GM12878 (cell line): ENCODE measurements around the gene EXOSC10. TPM values are rescaled to one million over a fixed set of nuclear protein-coding genes. Genes with fewer than 3 reads are reported as not detected.
A peak's percentile ranks its signal among the peaks of the same experiment; 100 is the strongest.
"Not testable (repeated sequence)": the region's sequence is repeated elsewhere in the genome, so short reads cannot be mapped to it uniquely, and the experiment has no call there.

ENCODE experiments used
- ATAC-seq: fragments of 200-7000 bp; cut with Tn5 transposase; 3 replicates; pipeline ENCODE4 v1.9.1; 2020; ENCODE audit warnings: mild to moderate bottlenecking, moderate library complexity
- BruUV-seq: library from RNA; stranded (reverse); fragments of 400-500 nt; replicated peaks from 2 replicates; lab custom pipeline; 2021; lab: Mats Ljungman, UMichigan
- CTCF ChIA-PET: fragments of 300-600 bp; sonication (Branson Sonifier 250); formaldehyde crosslinking; extraction: SDS; loops from one replicate; lab custom pipeline; 2021; ENCODE audit warnings: inconsistent platforms; lab: Yijun Ruan, JAX
- POLR2A ChIA-PET: fragments of 350-600 bp; formaldehyde crosslinking; extraction: SDS; loops from one replicate; lab custom pipeline; 2021; ENCODE audit warnings: inconsistent platforms; lab: Charles Lee
- RAD21 ChIA-PET: fragments of 300-600 bp; sonication (Branson Sonifier 250); formaldehyde crosslinking; loops from one replicate; lab custom pipeline; 2023; ENCODE audit warnings: antibody characterized with exemption; ENCODE audit not compliant: unreplicated experiment; lab: Charles Lee
- SMC1A ChIA-PET: fragments of 300-600 bp; sonication (Branson Sonifier 250); formaldehyde crosslinking; loops from one replicate; lab custom pipeline; 2023; ENCODE audit not compliant: unreplicated experiment, uncharacterized antibody; lab: Charles Lee
- DNase-seq: peaks from one replicate; pipeline ENCODE4 v3.0.0-alpha.2; 2011; ENCODE audit warnings: low read depth, low spot score
- FAIRE-seq: peaks from 3 replicates; lab custom pipeline; 2011; peaks lifted over from hg19 to GRCh38; lab: Jason Lieb, UNC
- H2AFZ ChIP-seq: 2 replicates; pipeline ENCODE4 v1.6.0; 2011; ENCODE audit warnings: low read depth, low read length, control low read depth; ENCODE audit not compliant: control insufficient read depth
- H3K27ac ChIP-seq: 2 replicates; pipeline ENCODE4 v1.5.1; 2011; ENCODE audit warnings: control low read depth; ENCODE audit not compliant: control insufficient read depth, insufficient read depth
- H3K27me3 ChIP-seq, 2 experiments: replicated peaks in 1 of 2; 2 replicates each; pipeline versions ENCODE4 v1.6.0 to v1.6.1; 2011; ENCODE audit warnings: low read length in 1 of 2; ENCODE audit not compliant: control insufficient read depth in 2 of 2, insufficient read depth in 2 of 2
- H3K36me3 ChIP-seq, 2 experiments: 2 replicates each; pipeline ENCODE4 v1.5.1; 2011; ENCODE audit warnings: low read length in 1 of 2; ENCODE audit not compliant: control insufficient read depth in 2 of 2, insufficient read depth in 2 of 2
- H3K4me1 ChIP-seq: 2 replicates; pipeline ENCODE4 v1.6.1; 2011; ENCODE audit warnings: mild to moderate bottlenecking, low read length, moderate library complexity, mixed read lengths; ENCODE audit not compliant: control insufficient read depth, insufficient read depth
- H3K4me2 ChIP-seq: 2 replicates; pipeline ENCODE4 v1.6.0; 2011; ENCODE audit warnings: control low read depth; ENCODE audit not compliant: control insufficient read depth, insufficient read depth
- H3K4me3 ChIP-seq: fragments of 200-600 bp; sonication (generic); 2 replicates; pipeline ENCODE4 v1.5.1; 2016
- H3K79me2 ChIP-seq: 2 replicates; pipeline ENCODE4 v1.6.0; 2011; ENCODE audit warnings: low read length; ENCODE audit not compliant: control insufficient read depth, insufficient read depth
- H3K9ac ChIP-seq: 2 replicates; pipeline ENCODE4 v1.8.0; 2011; ENCODE audit warnings: low read length, control low read depth, mixed read lengths; ENCODE audit not compliant: control insufficient read depth, insufficient read depth
- H3K9me3 ChIP-seq: replicated peaks from 3 replicates; pipeline ENCODE4 v1.5.1; 2011; ENCODE audit warnings: mild to moderate bottlenecking, low read length; ENCODE audit not compliant: control insufficient read depth, insufficient read depth
- H4K20me1 ChIP-seq: 2 replicates; pipeline ENCODE4 v1.6.0; 2011; ENCODE audit not compliant: control insufficient read depth, insufficient read depth
- FOXK2 ChIP-seq: fragments of 450-650 bp; IDR thresholded peaks from 2 replicates; pipeline ENCODE4 v1.6.1; 2017; ENCODE audit warnings: mild to moderate bottlenecking, moderate library complexity
- KDM1A ChIP-seq: fragments of 200-600 bp; sonication (generic); IDR thresholded peaks from 2 replicates; pipeline ENCODE4 v1.6.1; 2016; ENCODE audit warnings: borderline replicate concordance
- RELA ChIP-seq: fragments of 450-650 bp; IDR thresholded peaks from 2 replicates; pipeline ENCODE4 v1.8.0; 2014; ENCODE audit warnings: borderline replicate concordance; ENCODE audit not compliant: partially characterized antibody
- WGBS: methylation state at CpG from one replicate; pipeline ENCODE4 v1.1.6; 2016; ENCODE audit warnings: low lambda C conversion rate; ENCODE audit not compliant: insufficient replicate concordance, insufficient coverage; ENCODE audit errors: missing lambda C conversion rate; 5-methylcytosine and 5-hydroxymethylcytosine counted together
- in situ Hi-C: fragments of 300-500 bp; cut with MboI; formaldehyde crosslinking; loops from 9 replicates; pipeline ENCODE4 v1.14.3; 2018; ENCODE audit warnings: mixed read lengths
- intact Hi-C: fragments of 100-400 bp; cut with micrococcal nuclease; formaldehyde crosslinking; loops from one replicate; pipeline ENCODE4 v1.14.2; 2022; ENCODE audit not compliant: unreplicated experiment
- polyA plus RNA-seq, 11 experiments: library from polyadenylated mRNA; depleted of rRNA in 4 of 11; unstranded in 6 of 11; stranded (reverse) in 5 of 11; fragments of >200 nt; fragmentation: Nextera tagmentation in 4 of 11; fragmentation: Illumina TruSeq in 1 of 11; extraction: Ambion mirVana in 4 of 11; extraction: Trizol in 1 of 11; gene quantifications; 1 replicate in 1 of 11; 2 replicates in 10 of 11; pipeline versions ENCODE4 v1.2.1 to v1.2.3, GENCODE V29; 2011 to 2016; ENCODE audit warnings: inconsistent platforms in 2 of 11, missing spikeins in 2 of 11, low read depth in 1 of 11
- total RNA-seq, 4 experiments: library from RNA; depleted of rRNA in 3 of 4; stranded (reverse); fragments of >200 nt in 3 of 4; fragmentation: Illumina TruSeq in 1 of 4; extraction: Trizol in 1 of 4; gene quantifications; 2 replicates each; pipeline versions ENCODE4 v1.2.1 to v1.2.3, GENCODE V29; 2013 to 2021
- TF ChIP-seq, protein P1 (sequence below): IDR thresholded peaks from 2 replicates; pipeline ENCODE4 v1.6.1; 2012; ENCODE audit warnings: improper control_type of control experiment, low read depth, low read length; ENCODE audit not compliant: insufficient replicate concordance
- TF ChIP-seq, protein P2 (sequence below): fragments of 450-650 bp; IDR thresholded peaks from 2 replicates; pipeline ENCODE4 v1.6.1; 2016; ENCODE audit warnings: mild to moderate bottlenecking

Gene EXOSC10
- total and polyA plus RNA-seq, 10 of the 15 experiments (the other 5 are each of a cell fraction or from before 2014, with no cell fraction given), result 16.2 to 86.5 (median 66.4) TPM

DNA sequence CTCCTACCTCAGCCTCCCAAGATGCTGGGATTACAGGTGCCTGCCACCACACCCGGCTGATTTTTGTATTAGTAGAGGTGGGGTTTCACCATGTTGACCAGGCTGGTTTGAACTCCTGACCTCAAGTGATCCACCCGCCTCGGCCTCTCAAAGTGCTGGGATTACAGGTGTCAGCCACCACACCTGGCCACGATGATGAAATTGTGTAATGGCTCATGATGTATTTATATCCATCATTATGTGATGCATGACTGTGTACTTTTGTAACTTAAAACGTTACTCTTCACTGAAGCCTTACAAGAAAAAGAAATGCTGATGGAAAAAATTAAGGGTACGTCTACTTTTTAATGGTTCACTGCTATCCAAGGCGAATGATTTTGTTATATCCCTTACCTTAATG is 79.7 kb downstream of the EXOSC10 start (continued):
- TF ChIP-seq, protein P1, sequence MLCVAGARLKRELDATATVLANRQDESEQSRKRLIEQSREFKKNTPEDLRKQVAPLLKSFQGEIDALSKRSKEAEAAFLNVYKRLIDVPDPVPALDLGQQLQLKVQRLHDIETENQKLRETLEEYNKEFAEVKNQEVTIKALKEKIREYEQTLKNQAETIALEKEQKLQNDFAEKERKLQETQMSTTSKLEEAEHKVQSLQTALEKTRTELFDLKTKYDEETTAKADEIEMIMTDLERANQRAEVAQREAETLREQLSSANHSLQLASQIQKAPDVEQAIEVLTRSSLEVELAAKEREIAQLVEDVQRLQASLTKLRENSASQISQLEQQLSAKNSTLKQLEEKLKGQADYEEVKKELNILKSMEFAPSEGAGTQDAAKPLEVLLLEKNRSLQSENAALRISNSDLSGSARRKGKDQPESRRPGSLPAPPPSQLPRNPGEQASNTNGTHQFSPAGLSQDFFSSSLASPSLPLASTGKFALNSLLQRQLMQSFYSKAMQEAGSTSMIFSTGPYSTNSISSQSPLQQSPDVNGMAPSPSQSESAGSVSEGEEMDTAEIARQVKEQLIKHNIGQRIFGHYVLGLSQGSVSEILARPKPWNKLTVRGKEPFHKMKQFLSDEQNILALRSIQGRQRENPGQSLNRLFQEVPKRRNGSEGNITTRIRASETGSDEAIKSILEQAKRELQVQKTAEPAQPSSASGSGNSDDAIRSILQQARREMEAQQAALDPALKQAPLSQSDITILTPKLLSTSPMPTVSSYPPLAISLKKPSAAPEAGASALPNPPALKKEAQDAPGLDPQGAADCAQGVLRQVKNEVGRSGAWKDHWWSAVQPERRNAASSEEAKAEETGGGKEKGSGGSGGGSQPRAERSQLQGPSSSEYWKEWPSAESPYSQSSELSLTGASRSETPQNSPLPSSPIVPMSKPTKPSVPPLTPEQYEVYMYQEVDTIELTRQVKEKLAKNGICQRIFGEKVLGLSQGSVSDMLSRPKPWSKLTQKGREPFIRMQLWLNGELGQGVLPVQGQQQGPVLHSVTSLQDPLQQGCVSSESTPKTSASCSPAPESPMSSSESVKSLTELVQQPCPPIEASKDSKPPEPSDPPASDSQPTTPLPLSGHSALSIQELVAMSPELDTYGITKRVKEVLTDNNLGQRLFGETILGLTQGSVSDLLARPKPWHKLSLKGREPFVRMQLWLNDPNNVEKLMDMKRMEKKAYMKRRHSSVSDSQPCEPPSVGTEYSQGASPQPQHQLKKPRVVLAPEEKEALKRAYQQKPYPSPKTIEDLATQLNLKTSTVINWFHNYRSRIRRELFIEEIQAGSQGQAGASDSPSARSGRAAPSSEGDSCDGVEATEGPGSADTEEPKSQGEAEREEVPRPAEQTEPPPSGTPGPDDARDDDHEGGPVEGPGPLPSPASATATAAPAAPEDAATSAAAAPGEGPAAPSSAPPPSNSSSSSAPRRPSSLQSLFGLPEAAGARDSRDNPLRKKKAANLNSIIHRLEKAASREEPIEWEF, result no peak
- no peak for TF ChIP-seq KDM1A
- TF ChIP-seq FOXK2, result no peak
- TF ChIP-seq RELA, result no peak

DNA sequence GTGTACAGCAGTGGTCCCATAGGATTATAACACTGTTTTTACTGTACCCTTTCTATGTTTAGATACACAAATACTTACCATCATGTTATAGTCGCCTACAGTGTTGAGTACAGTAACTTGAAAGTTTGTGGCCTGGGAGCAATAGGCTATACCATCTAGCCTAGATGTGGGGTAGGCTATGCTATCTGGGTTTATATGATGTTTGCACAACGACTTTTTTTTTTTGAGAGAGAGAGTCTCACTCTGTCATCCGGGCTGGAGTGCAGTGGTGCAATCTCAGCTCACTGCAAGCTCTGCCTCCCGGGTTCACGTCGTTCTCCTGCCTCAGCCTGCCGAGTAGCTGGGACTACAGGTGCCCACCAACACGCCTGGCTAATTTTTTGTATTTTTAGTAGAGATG is 80.3 kb downstream of the EXOSC10 start:
- in situ Hi-C loops, H4K20me1 ChIP-seq: not testable (repeated sequence)
- ATAC-seq, result peak; percentile 22; the same call in 1 of the 3 replicates

More for the DNA sequence above, 80.3 kb downstream of the EXOSC10 start:
- H3K9ac ChIP-seq, H3K27ac ChIP-seq, SMC1A ChIA-PET, H3K4me3 ChIP-seq, BruUV-seq, H3K9me3 ChIP-seq, H2AFZ ChIP-seq, H3K4me2 ChIP-seq, FAIRE-seq, H3K4me1 ChIP-seq, CTCF ChIA-PET, DNase-seq, intact Hi-C loops, H3K27me3 ChIP-seq, RAD21 ChIA-PET: not testable (repeated sequence)
- H3K79me2 ChIP-seq, result peaks cover 19% of the 10 kb centered on the region
- POLR2A ChIA-PET, result interaction anchor here (0.7 kb wide), 1 partner anchor 256 kb away, joined by 3 read pairs; no protein-coding TSS in a partner anchor
- TF ChIP-seq, protein P2, sequence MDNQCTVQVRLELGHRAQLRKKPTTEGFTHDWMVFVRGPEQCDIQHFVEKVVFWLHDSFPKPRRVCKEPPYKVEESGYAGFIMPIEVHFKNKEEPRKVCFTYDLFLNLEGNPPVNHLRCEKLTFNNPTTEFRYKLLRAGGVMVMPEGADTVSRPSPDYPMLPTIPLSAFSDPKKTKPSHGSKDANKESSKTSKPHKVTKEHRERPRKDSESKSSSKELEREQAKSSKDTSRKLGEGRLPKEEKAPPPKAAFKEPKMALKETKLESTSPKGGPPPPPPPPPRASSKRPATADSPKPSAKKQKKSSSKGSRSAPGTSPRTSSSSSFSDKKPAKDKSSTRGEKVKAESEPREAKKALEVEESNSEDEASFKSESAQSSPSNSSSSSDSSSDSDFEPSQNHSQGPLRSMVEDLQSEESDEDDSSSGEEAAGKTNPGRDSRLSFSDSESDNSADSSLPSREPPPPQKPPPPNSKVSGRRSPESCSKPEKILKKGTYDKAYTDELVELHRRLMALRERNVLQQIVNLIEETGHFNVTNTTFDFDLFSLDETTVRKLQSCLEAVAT, result peak; percentile 61; the same call in 1 of the 2 replicates
- peaks cover 8 to 49% of the 10 kb centered on the region in 2 experiments for H3K36me3 ChIP-seq
- 78% methylated on average over 8 of the region's 8 CpGs for WGBS

Other genes starting within 250 kb of the EXOSC10 start
- 55.6 and 64.1 TPM in 2 replicates for gene TARDBP, start 87.2 kb downstream of the EXOSC10 start, total RNA-seq (2014; rRNA removed)
- gene TARDBP, start 87.2 kb downstream of the EXOSC10 start, total RNA-seq (2014; rRNA removed; fragmentation: Illumina TruSeq; extraction: Trizol), result 124 and 135 TPM in 2 replicates
- gene TARDBP, start 87.2 kb downstream of the EXOSC10 start, total RNA-seq (2021), result 155 and 174 TPM in 2 replicates
- 209 and 284 TPM in 2 replicates for gene TARDBP, start 87.2 kb downstream of the EXOSC10 start, polyA plus RNA-seq (2011; rRNA removed)
- gene TARDBP, start 87.2 kb downstream of the EXOSC10 start, polyA plus RNA-seq (2014; fragmentation: Illumina TruSeq; extraction: Trizol), result 318 and 350 TPM in 2 replicates
- 100 to 1,000 TPM in 1 of 2 experiments, 10 to 100 TPM in 1; 76.1 to 171 TPM for gene TARDBP, start 87.2 kb downstream of the EXOSC10 start, polyA plus RNA-seq (2014; fragmentation: Nextera tagmentation; extraction: Ambion mirVana)
- gene TARDBP, start 87.2 kb downstream of the EXOSC10 start, polyA plus RNA-seq (2014; rRNA removed), result 212 and 257 TPM in 2 replicates
- gene TARDBP, start 87.2 kb downstream of the EXOSC10 start, polyA plus RNA-seq (2016; fragmentation: Nextera tagmentation; extraction: Ambion mirVana), result 100 to 1,000 TPM; 251 to 253 TPM
- 0.05 TPM in 1 of 2 replicates, not detected in the other for gene MASP2, start 52.6 kb downstream of the EXOSC10 start, total RNA-seq (2014; rRNA removed)
- gene MASP2, start 52.6 kb downstream of the EXOSC10 start, total RNA-seq (2014; rRNA removed; fragmentation: Illumina TruSeq; extraction: Trizol), result 0.04 TPM in 1 of 2 replicates, not detected in the other
- gene MASP2, start 52.6 kb downstream of the EXOSC10 start, total RNA-seq (2021), result not detected in 2 replicates
- gene MASP2, start 52.6 kb downstream of the EXOSC10 start, polyA plus RNA-seq (2011; rRNA removed), result not detected in 2 replicates
- gene MASP2, start 52.6 kb downstream of the EXOSC10 start, polyA plus RNA-seq (2014; fragmentation: Illumina TruSeq; extraction: Trizol), result not detected in 2 replicates
- under 1 TPM in 1 of 2 experiments, not detected in 1; 0.06 TPM for gene MASP2, start 52.6 kb downstream of the EXOSC10 start, polyA plus RNA-seq (2014; fragmentation: Nextera tagmentation; extraction: Ambion mirVana)
- not detected in 2 replicates for gene MASP2, start 52.6 kb downstream of the EXOSC10 start, polyA plus RNA-seq (2014; rRNA removed)
- under 1 TPM in 1 of 2 experiments, not detected in 1; 0.21 TPM for gene MASP2, start 52.6 kb downstream of the EXOSC10 start, polyA plus RNA-seq (2016; fragmentation: Nextera tagmentation; extraction: Ambion mirVana)
- 49.9 and 81.2 TPM in 2 replicates for gene SRM, start 39.9 kb downstream of the EXOSC10 start, total RNA-seq (2014; rRNA removed)
- gene SRM, start 39.9 kb downstream of the EXOSC10 start, total RNA-seq (2014; rRNA removed; fragmentation: Illumina TruSeq; extraction: Trizol), result 40.6 and 43.0 TPM in 2 replicates
- 249 and 255 TPM in 2 replicates for gene SRM, start 39.9 kb downstream of the EXOSC10 start, total RNA-seq (2021)
- gene SRM, start 39.9 kb downstream of the EXOSC10 start, polyA plus RNA-seq (2011; rRNA removed), result 11.0 and 22.2 TPM in 2 replicates
- gene SRM, start 39.9 kb downstream of the EXOSC10 start, polyA plus RNA-seq (2014; fragmentation: Illumina TruSeq; extraction: Trizol), result 59.5 and 133 TPM in 2 replicates
- 10 to 100 TPM; 16.7 to 46.6 TPM for gene SRM, start 39.9 kb downstream of the EXOSC10 start, polyA plus RNA-seq (2014; fragmentation: Nextera tagmentation; extraction: Ambion mirVana)
- gene SRM, start 39.9 kb downstream of the EXOSC10 start, polyA plus RNA-seq (2014; rRNA removed), result 142 and 185 TPM in 2 replicates
- 100 to 1,000 TPM in 1 of 2 experiments, 10 to 100 TPM in 1; 81.1 to 155 TPM for gene SRM, start 39.9 kb downstream of the EXOSC10 start, polyA plus RNA-seq (2016; fragmentation: Nextera tagmentation; extraction: Ambion mirVana)
- not detected in 2 replicates for gene ANGPTL7, start 89.5 kb upstream of the EXOSC10 start, total RNA-seq (2014; rRNA removed)
- not detected in 2 replicates for gene ANGPTL7, start 89.5 kb upstream of the EXOSC10 start, total RNA-seq (2014; rRNA removed; fragmentation: Illumina TruSeq; extraction: Trizol)
- gene ANGPTL7, start 89.5 kb upstream of the EXOSC10 start, total RNA-seq (2021), result not detected in 2 replicates
- not detected in 2 replicates for gene ANGPTL7, start 89.5 kb upstream of the EXOSC10 start, polyA plus RNA-seq (2011; rRNA removed)
- not detected in 2 replicates for gene ANGPTL7, start 89.5 kb upstream of the EXOSC10 start, polyA plus RNA-seq (2014; fragmentation: Illumina TruSeq; extraction: Trizol)
- gene ANGPTL7, start 89.5 kb upstream of the EXOSC10 start, polyA plus RNA-seq (2014; fragmentation: Nextera tagmentation; extraction: Ambion mirVana), result not detected
- gene ANGPTL7, start 89.5 kb upstream of the EXOSC10 start, polyA plus RNA-seq (2014; rRNA removed), result not detected in 2 replicates
- gene ANGPTL7, start 89.5 kb upstream of the EXOSC10 start, polyA plus RNA-seq (2016; fragmentation: Nextera tagmentation; extraction: Ambion mirVana), result under 1 TPM in 1 of 2 experiments, not detected in 1; 0.09 TPM
- 35.4 and 35.9 TPM in 2 replicates for gene MTOR, start 162.7 kb upstream of the EXOSC10 start, total RNA-seq (2014; rRNA removed)
- 29.2 and 30.4 TPM in 2 replicates for gene MTOR, start 162.7 kb upstream of the EXOSC10 start, total RNA-seq (2014; rRNA removed; fragmentation: Illumina TruSeq; extraction: Trizol)
- gene MTOR, start 162.7 kb upstream of the EXOSC10 start, total RNA-seq (2021), result 38.4 and 41.8 TPM in 2 replicates
- gene MTOR, start 162.7 kb upstream of the EXOSC10 start, polyA plus RNA-seq (2011; rRNA removed), result 18.5 and 30.9 TPM in 2 replicates
- gene MTOR, start 162.7 kb upstream of the EXOSC10 start, polyA plus RNA-seq (2014; fragmentation: Illumina TruSeq; extraction: Trizol), result 32.2 and 32.6 TPM in 2 replicates
- gene MTOR, start 162.7 kb upstream of the EXOSC10 start, polyA plus RNA-seq (2014; fragmentation: Nextera tagmentation; extraction: Ambion mirVana), result 1 to 10 TPM; 6.6 to 7.5 TPM
- 28.9 and 29.2 TPM in 2 replicates for gene MTOR, start 162.7 kb upstream of the EXOSC10 start, polyA plus RNA-seq (2014; rRNA removed)
- 10 to 100 TPM; 24.3 to 26.5 TPM for gene MTOR, start 162.7 kb upstream of the EXOSC10 start, polyA plus RNA-seq (2016; fragmentation: Nextera tagmentation; extraction: Ambion mirVana)
- gene UBIAD1, start 173.3 kb upstream of the EXOSC10 start, total RNA-seq (2014; rRNA removed), result 10.2 and 10.4 TPM in 2 replicates
- 13.8 and 14.4 TPM in 2 replicates for gene UBIAD1, start 173.3 kb upstream of the EXOSC10 start, total RNA-seq (2014; rRNA removed; fragmentation: Illumina TruSeq; extraction: Trizol)
- 20.6 and 23.9 TPM in 2 replicates for gene UBIAD1, start 173.3 kb upstream of the EXOSC10 start, total RNA-seq (2021)
- 9.5 and 14.1 TPM in 2 replicates for gene UBIAD1, start 173.3 kb upstream of the EXOSC10 start, polyA plus RNA-seq (2011; rRNA removed)
- gene UBIAD1, start 173.3 kb upstream of the EXOSC10 start, polyA plus RNA-seq (2014; fragmentation: Illumina TruSeq; extraction: Trizol), result 14.1 and 19.4 TPM in 2 replicates
- 1 to 10 TPM; 4.5 to 5.7 TPM for gene UBIAD1, start 173.3 kb upstream of the EXOSC10 start, polyA plus RNA-seq (2014; fragmentation: Nextera tagmentation; extraction: Ambion mirVana)
- 17.7 and 17.8 TPM in 2 replicates for gene UBIAD1, start 173.3 kb upstream of the EXOSC10 start, polyA plus RNA-seq (2014; rRNA removed)
- 10 to 100 TPM; 22.7 to 23.8 TPM for gene UBIAD1, start 173.3 kb upstream of the EXOSC10 start, polyA plus RNA-seq (2016; fragmentation: Nextera tagmentation; extraction: Ambion mirVana)